HepG2 (cell line): ENCODE results near the gene ABCA4. TPM values are rescaled to one million over a fixed set of nuclear protein-coding genes. Genes with fewer than 3 reads are reported as not detected.

Experiments used
- ATAC-seq: fragments of 200-7000 bp; cut with Tn5 transposase; 3 replicates; pipeline ENCODE4 v1.9.1; 2020; ENCODE audit warnings: mild to moderate bottlenecking, moderate library complexity
- BruUV-seq: library from RNA; stranded (reverse); fragments of 400-500 nt; replicated peaks from 2 replicates; lab custom pipeline; 2021; lab: Mats Ljungman, UMichigan
- CTCF ChIA-PET: fragments of 300-600 bp; formaldehyde crosslinking; extraction: SDS; loops from one replicate; lab custom pipeline; 2021; ENCODE audit warnings: low total read pairs, inconsistent platforms, low intra/inter-chr PET ratio; lab: Yijun Ruan, JAX
- POLR2A ChIA-PET: fragments of 350-600 bp; sonication (Branson Sonifier 250); formaldehyde crosslinking; loops from one replicate; lab custom pipeline; 2020; ENCODE audit warnings: antibody characterized with exemption, inconsistent platforms; lab: Yijun Ruan, JAX
- DNase-seq: peaks from one replicate; pipeline ENCODE4 v3.0.0-alpha.2; 2015; ENCODE audit warnings: low spot score
- FAIRE-seq: peaks from 3 replicates; lab custom pipeline; 2011; peaks lifted over from hg19 to GRCh38; lab: Jason Lieb, UNC
- H2AFZ ChIP-seq: one replicate; pipeline ENCODE4 v1.6.1; 2011; ENCODE audit warnings: low read length, inconsistent platforms
- H3K27ac ChIP-seq: fragments of 300-600 bp; 3 replicates; pipeline ENCODE4 v1.8.0; 2011; ENCODE audit warnings: mixed run types, mild to moderate bottlenecking, mixed read lengths, low read length, inconsistent platforms; ENCODE audit not compliant: insufficient read depth; ENCODE audit errors: extremely low read length
- H3K27me3 ChIP-seq, 2 experiments: fragments of 200-600 bp in 1 of 2; 2 replicates in 1 of 2; 3 replicates in 1 of 2; pipeline versions ENCODE4 v1.6.0 to v1.8.0; 2011; ENCODE audit warnings: low read length in 2 of 2, mild to moderate bottlenecking in 2 of 2, moderate library complexity in 2 of 2, inconsistent platforms in 1 of 2; ENCODE audit not compliant: insufficient read depth in 2 of 2, control insufficient read depth in 1 of 2
- H3K36me3 ChIP-seq, 2 experiments: fragments of 200-600 bp in 1 of 2; replicated peaks in 1 of 2; 2 replicates in 1 of 2; 3 replicates in 1 of 2; pipeline versions ENCODE4 v1.5.1 to v1.8.0; 2011; ENCODE audit warnings: low read length in 2 of 2, inconsistent platforms in 1 of 2; ENCODE audit not compliant: insufficient read depth in 2 of 2, control insufficient read depth in 1 of 2
- H3K4me1 ChIP-seq: 2 replicates; pipeline ENCODE4 v1.5.1; 2012; ENCODE audit warnings: low read length, inconsistent platforms; ENCODE audit not compliant: insufficient read depth
- H3K4me2 ChIP-seq: 2 replicates; pipeline ENCODE4 v1.6.0; 2011; ENCODE audit warnings: low read depth, low read length, inconsistent platforms
- H3K4me3 ChIP-seq, 3 experiments: fragments of 200-600 bp in 1 of 3; sonication (generic), shearing (Covaris generic) in 1 of 3; replicated peaks in 1 of 3; 2 replicates each; pipeline ENCODE4 v1.5.1; 2011 to 2016; ENCODE audit warnings: low read length in 3 of 3, inconsistent platforms in 2 of 3, low read depth in 2 of 3, mild to moderate bottlenecking in 2 of 3, control low read depth in 1 of 3, mixed read lengths in 1 of 3; ENCODE audit not compliant: insufficient read depth in 1 of 3
- H3K79me2 ChIP-seq: one replicate; pipeline ENCODE4 v1.6.1; 2011; ENCODE audit warnings: low read length, inconsistent platforms; ENCODE audit not compliant: insufficient read depth
- H3K9ac ChIP-seq: 2 replicates; pipeline ENCODE4 v1.6.0; 2011; ENCODE audit warnings: mild to moderate bottlenecking, low read depth, low read length, inconsistent platforms; ENCODE audit not compliant: insufficient read depth
- H3K9me3 ChIP-seq: 2 replicates; pipeline ENCODE4 v1.5.1; 2012; ENCODE audit warnings: mild to moderate bottlenecking, low read length
- H4K20me1 ChIP-seq: 2 replicates; pipeline ENCODE4 v1.6.0; 2011; ENCODE audit warnings: inconsistent platforms, mild to moderate bottlenecking, low read length, moderate library complexity; ENCODE audit not compliant: insufficient read depth
- HNF4A ChIP-seq: sonication (generic); formaldehyde crosslinking; IDR thresholded peaks from 2 replicates; pipeline ENCODE4 v1.4.0; 2020; ENCODE audit warnings: missing genetic modification reagents
- NKX3-1 ChIP-seq: sonication (generic); formaldehyde crosslinking; IDR thresholded peaks from 2 replicates; pipeline ENCODE4 v1.5.0; 2020; ENCODE audit warnings: missing genetic modification reagents
- NR2F6 ChIP-seq, 2 experiments: IDR thresholded peaks; 2 replicates each; pipeline ENCODE4 v1.6.1; 2016; ENCODE audit warnings: antibody characterized with exemption in 1 of 2, mild to moderate bottlenecking in 1 of 2
- SAP130 ChIP-seq: IDR thresholded peaks from 2 replicates; pipeline ENCODE4 v1.6.1; 2016; ENCODE audit warnings: low read depth
- ZNF121 ChIP-seq: sonication (generic); formaldehyde crosslinking; IDR thresholded peaks from 2 replicates; pipeline ENCODE4 v1.5.0; 2020; ENCODE audit warnings: mild to moderate bottlenecking, missing genetic modification reagents
- ZNF124 ChIP-seq: sonication (generic); formaldehyde crosslinking; IDR thresholded peaks from 2 replicates; pipeline ENCODE4 v1.4.0; 2020; ENCODE audit warnings: missing genetic modification reagents
- ZNF296 ChIP-seq: sonication (generic); formaldehyde crosslinking; conservative IDR thresholded peaks from 2 replicates; pipeline ENCODE4 v1.5.0; 2020; ENCODE audit warnings: mild to moderate bottlenecking, missing genetic modification reagents
- WGBS: methylation state at CpG from one replicate; pipeline ENCODE4 v1.1.6; 2017; ENCODE audit warnings: low lambda C conversion rate; 5-methylcytosine and 5-hydroxymethylcytosine counted together
- in situ Hi-C: cut with HindIII; loops from 2 replicates; pipeline ENCODE4 v1.10.0; 2017; ENCODE audit warnings: low pct_unique_long_range_greater_than_20kb; ENCODE audit not compliant: extremely low pct_ligation_motif_present
- intact Hi-C: fragments of 100-400 bp; cut with micrococcal nuclease; formaldehyde crosslinking; loops from one replicate; pipeline ENCODE4 v1.10.0; 2022; ENCODE audit not compliant: unreplicated experiment
- polyA plus RNA-seq, 8 experiments: library from polyadenylated mRNA; depleted of rRNA in 3 of 8; stranded (reverse) in 7 of 8; unstranded in 1 of 8; fragments of >200 nt; fragmentation: Illumina TruSeq in 4 of 8; extraction: Trizol in 4 of 8; gene quantifications; 2 replicates each; pipeline versions ENCODE4 v1.2.1 to v1.2.3, GENCODE V29; 2011 to 2016; ENCODE audit warnings: low read depth in 4 of 8, missing spikeins in 1 of 8, mixed read lengths in 1 of 8; ENCODE audit not compliant: insufficient read depth in 1 of 8
- total RNA-seq, 5 experiments: library from RNA; depleted of rRNA; stranded (reverse); fragments of >200 nt; fragmentation: Illumina TruSeq; extraction: Trizol; gene quantifications; 2 replicates each; pipeline ENCODE4 v1.2.3, GENCODE V29; 2016; ENCODE audit warnings: low read depth in 1 of 5

Gene ABCA4
- total and polyA plus RNA-seq, 2 of the 13 experiments (the other 11 are each of a cell fraction or from before 2014, with no cell fraction given) = 0.24 to 0.67 TPM

DNA sequence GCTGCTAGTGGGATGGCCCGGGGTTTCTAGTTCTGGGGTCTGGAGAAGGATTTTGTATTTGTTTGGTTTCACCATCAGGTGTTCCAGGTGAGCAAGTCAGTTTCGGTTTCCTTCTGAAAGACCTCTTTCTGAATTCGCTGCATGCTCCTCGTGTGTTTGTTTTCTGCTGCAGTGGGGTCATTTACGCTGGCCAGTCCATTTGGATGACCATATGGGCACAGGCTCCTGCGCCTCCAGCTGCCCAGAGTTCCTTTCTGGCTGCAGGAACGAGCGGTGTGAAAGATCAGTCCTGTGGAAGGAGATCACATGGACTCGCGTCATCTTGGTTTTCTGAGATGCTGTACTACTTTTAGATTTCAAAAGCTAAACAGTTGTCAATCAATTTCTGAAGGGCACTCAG is 128.0 kb downstream of the ABCA4 start:
- H3K79me2 ChIP-seq = no peaks in the 10 kb centered on the region
- in situ Hi-C loops (no loop called here), intact Hi-C loops (no loop called here)
- H3K9me3 ChIP-seq = no peaks in the 10 kb centered on the region
- no peak overlapping the region for H3K27ac ChIP-seq
- BruUV-seq = no TSS peak
- FAIRE-seq (no peak), ATAC-seq (peak; percentile 38; the same call in 2 of the 3 replicates), DNase-seq (no peak)
- peaks cover 17% of the 10 kb centered on the region for H3K4me1 ChIP-seq
- no peaks in the 10 kb centered on the region for H4K20me1 ChIP-seq
- no peak for TF ChIP-seq ZNF124
- peak; percentile 70 for TF ChIP-seq ZNF121
- peak; percentile 59; the same call in 1 of the 2 replicates for TF ChIP-seq ZNF296 (CRISPR knock-in tag)
- no peaks in the 10 kb centered on the region for H3K36me3 ChIP-seq
- peak overlapping the region; percentile 17 to 44 (median 29); a peak in 5 of 6 replicates for H3K4me3 ChIP-seq
- peak overlapping the region; percentile 11 for H2AFZ ChIP-seq
- CTCF ChIA-PET = no interaction called here
- WGBS = 51% methylated on average over 10 of the region's 10 CpGs
- H3K9ac ChIP-seq = no peak overlapping the region
- peaks cover 0 to 12% of the 10 kb centered on the region in 2 experiments; a peak in 1 of 5 replicates for H3K27me3 ChIP-seq
- POLR2A ChIA-PET = interaction anchor here (1.5 kb wide), 1 partner anchor 13 kb away, joined by 4 read pairs; no protein-coding TSS in a partner anchor
- peak overlapping the region; percentile 66 for H3K4me2 ChIP-seq

DNA sequence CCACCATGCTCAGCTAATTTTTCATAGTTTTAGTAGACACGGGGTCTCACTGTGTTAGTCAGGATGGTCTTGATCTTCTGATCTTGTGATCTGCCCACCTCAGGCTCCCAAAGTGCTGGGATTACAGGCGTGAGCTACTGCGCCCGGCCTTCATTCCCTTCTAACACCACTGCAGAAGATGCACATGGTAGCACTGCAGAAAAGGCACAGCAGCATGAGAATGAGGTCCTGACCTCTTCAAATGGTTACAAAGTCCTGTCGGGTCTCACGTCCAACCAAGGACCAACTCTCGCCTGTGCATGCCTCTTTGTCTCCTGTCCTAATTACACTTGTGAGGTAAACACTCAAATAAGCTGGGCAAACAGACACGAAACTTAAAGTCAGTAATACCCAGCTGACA is 128.8 kb downstream of the ABCA4 start:
- in situ Hi-C loops = no loop called here
- TF ChIP-seq SAP130 (CRISPR knock-in tag) (0 out of 2 replicates have a peak, but pooled peaks have one; percentile 4), NR2F6 (IDR thresholded peaks at IDR 0.05) (peak; percentile 31; the same call in 1 of the 2 replicates), NR2F6 (CRISPR knock-in tag; IDR thresholded peaks at IDR 0.05) (0 out of 2 replicates have a peak, but pooled peaks have one; percentile 21), NKX3-1 (CRISPR knock-in tag) (no peak), HNF4A (peak; percentile 30; the same call in 1 of the 2 replicates)
- TF ChIP-seq, all 625 proteins: peak for 3
- Histone ChIP-seq H3K27ac (no peak overlapping the region), H3K4me3 (peak overlapping the region in 1 of 3 experiments; percentile 17; a peak in 1 of 6 replicates), H2AFZ (no peak overlapping the region), H3K4me2 (peak overlapping the region; percentile 66), H3K9ac (no peak overlapping the region), H3K36me3 (no peaks in the 10 kb centered on the region), H3K79me2 (no peaks in the 10 kb centered on the region), H3K27me3 (peaks cover 0 to 12% of the 10 kb centered on the region in 2 experiments; a peak in 1 of 5 replicates), H3K9me3 (no peaks in the 10 kb centered on the region), H3K4me1 (peaks cover 17% of the 10 kb centered on the region), H4K20me1 (no peaks in the 10 kb centered on the region)
- BruUV-seq = no TSS peak
- DNase-seq (no peak), ATAC-seq (peak; percentile 55; the same call in 2 of the 3 replicates), FAIRE-seq (no peak)
- ChIA-PET POLR2A (no interaction called here), CTCF (no interaction called here)
- intact Hi-C loops = no loop called here
- WGBS = 21% methylated on average over 5 of the region's 8 CpGs
